Astrocyte of the spinal cord (primary cell): ENCODE measurements around the gene S100A1.

Source experiments
- DNase-seq: peaks from one replicate; pipeline ENCODE4 v3.0.0; 2011; ENCODE audit warnings: low read depth, low spot score
- H3K4me3 ChIP-seq: 2 replicates; pipeline ENCODE4 v1.5.1; 2011; ENCODE audit warnings: low read depth, mild to moderate bottlenecking, low read length, moderate library complexity
- in situ Hi-C: cut with HindIII; loops from 2 replicates; pipeline ENCODE4 v1.10.0; 2017; ENCODE audit warnings: low sequenced_read_pairs
- TF ChIP-seq, protein P1 (sequence below): IDR thresholded peaks from 2 replicates; pipeline ENCODE4 v1.5.1; 2012; ENCODE audit warnings: low read depth, mild to moderate bottlenecking, low read length, inconsistent platforms

The S100A1 gene

DNA sequence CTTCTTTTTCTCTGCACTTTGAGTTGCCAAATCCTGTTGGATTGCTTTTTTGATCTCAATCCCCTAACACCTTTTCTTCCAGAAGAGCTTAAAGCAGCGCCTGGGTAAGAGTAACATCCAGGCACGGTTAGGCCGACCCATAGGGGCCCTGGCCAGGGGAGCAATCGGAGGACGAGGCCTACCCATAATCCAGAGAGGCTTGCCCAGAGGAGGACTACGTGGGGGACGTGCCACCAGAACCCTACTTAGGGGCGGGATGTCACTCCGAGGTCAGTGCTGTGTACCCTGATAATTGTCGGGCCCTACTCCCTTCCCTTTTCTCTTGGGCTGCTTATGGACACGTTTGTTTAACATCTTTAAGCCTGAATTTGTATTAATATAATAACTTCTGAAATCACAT lies 13.9 kb downstream of the S100A1 start:
- H3K4me3 ChIP-seq = no peak overlapping the region
- in situ Hi-C loops = no loop called here
- TF ChIP-seq, protein P1, sequence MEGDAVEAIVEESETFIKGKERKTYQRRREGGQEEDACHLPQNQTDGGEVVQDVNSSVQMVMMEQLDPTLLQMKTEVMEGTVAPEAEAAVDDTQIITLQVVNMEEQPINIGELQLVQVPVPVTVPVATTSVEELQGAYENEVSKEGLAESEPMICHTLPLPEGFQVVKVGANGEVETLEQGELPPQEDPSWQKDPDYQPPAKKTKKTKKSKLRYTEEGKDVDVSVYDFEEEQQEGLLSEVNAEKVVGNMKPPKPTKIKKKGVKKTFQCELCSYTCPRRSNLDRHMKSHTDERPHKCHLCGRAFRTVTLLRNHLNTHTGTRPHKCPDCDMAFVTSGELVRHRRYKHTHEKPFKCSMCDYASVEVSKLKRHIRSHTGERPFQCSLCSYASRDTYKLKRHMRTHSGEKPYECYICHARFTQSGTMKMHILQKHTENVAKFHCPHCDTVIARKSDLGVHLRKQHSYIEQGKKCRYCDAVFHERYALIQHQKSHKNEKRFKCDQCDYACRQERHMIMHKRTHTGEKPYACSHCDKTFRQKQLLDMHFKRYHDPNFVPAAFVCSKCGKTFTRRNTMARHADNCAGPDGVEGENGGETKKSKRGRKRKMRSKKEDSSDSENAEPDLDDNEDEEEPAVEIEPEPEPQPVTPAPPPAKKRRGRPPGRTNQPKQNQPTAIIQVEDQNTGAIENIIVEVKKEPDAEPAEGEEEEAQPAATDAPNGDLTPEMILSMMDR = no peak
- DNase-seq = no peak

DNA sequence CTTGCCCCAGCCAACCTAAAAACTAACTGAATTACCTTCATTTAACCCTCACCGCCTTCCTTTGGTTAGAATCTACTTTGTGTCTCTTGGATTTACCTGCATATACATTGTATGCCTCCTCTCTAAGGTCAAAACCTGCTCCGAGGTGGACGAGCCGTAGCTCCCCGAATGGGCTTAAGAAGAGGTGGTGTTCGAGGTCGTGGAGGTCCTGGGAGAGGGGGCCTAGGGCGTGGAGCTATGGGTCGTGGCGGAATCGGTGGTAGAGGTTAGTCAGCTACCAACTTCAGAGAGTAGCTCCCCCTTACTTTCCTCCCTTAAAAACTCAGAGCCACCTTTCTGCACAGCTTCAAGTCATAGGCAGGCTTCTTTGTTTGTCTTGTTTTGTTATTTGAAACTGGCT lies 14.9 kb downstream of the S100A1 start:
- H3K4me3 ChIP-seq = no peak overlapping the region
- DNase-seq = no peak
- in situ Hi-C loops = no loop called here
- TF ChIP-seq, protein P1 = no peak

DNA sequence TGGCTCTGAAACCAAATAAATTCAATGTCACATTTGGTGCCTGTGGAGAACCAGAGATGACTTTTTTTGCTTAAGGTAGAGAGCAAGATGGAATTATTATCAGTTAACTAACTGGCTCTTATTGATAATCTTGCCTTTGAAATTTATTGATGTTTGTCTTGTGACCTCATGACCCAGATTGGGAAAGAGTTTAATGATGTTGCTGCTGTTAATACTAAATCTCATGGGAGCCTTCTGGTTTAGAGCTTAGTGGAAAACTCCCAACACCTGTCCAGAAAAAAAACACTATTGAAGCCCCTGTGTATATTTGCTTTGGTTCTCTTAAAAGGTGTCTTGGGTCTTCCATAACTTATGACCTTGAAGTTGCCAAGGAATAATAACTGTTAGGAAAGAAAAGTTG lies 15.6 kb downstream of the S100A1 start:
- DNase-seq = no peak
- TF ChIP-seq, protein P1 = no peak
- in situ Hi-C loops = no loop called here
- H3K4me3 ChIP-seq = no peak overlapping the region

DNA sequence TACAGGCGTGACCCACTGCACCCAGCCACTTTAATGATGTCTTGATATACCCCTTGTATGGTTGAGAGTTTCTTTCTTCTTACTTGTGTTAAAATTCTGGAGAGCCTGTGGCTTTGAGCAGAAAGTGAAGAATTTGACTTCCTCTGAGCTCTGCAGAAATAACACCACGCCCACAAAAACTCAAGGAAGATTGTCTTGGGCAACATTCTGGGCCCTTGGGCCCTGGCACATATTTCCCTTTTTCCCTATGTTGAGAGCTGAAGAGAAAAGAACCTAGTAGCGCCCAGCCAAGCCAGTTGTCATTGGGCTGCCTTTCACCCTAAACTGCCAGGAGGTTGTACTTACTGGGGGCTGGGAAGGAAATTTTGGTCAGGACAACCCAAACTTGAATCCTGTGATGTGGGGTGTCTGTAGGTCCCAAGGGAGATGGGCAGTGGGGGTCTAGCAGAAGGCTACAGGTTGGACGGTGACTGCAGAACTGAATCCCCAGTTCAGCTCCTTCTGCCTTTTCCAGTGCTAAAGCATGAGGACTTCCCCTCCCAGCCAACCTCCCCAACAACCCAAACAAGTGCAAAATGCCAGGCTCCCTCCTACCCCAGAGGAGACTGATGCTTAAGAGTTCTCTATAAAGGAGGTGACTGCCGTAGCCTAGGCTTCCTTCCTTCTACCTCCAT lies 18.6 kb downstream of the S100A1 start:
- in situ Hi-C loops = no loop called here
- TF ChIP-seq, protein P1 = no peak
- H3K4me3 ChIP-seq = no peak overlapping the region
- no peak for DNase-seq

DNA sequence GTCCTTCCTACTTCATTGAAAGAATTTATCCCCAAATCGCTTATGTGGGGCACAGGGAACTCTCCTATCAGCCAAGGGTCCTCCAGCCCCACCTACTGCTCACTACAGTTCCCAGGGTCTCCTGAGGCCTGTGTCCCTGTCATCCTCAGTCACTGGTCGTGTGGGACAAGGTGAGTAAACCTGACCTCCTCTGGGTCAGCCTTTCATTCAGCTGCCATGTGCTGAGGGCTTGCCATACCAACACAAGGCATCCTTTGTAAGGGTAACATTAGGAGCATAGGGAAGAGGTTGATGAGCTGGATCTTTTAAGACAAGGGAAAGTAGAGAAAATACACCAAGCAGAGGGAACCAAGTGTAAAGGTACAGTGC lies 19.1 kb downstream of the S100A1 start:
- no peak for DNase-seq
- TF ChIP-seq, protein P1 = no peak
- no peak overlapping the region for H3K4me3 ChIP-seq
- in situ Hi-C loops = no loop called here

DNA sequence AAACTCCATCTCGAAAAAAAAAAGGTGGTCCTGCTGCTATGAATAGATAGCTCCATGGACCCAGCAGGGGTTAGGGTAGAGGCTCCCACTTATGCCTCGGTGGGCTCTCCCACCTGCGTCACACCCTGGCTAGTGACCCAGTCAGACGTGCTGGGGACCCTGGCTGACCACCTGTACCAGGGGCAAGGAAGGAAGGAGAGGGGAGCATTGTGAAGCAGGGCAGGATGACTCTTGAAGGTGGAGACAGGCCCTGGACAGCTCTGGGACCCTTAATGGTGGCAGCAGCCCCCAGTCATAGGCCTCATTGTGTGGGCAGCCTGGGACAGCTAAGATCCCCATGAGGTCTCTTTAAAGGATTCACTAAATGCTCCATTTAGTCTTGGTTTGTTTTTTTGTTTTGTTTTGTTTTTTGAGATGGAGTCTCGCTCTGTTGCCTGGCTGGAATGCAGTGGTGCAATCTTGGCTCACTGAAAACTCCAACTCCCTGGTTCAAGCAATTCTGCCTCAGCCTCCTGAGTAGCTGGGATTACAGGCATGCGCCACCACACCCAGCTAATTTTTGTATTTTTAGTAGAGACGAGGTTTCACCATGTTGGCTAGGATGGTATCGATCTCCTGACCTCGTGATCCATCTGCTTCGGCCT lies 19.9 kb downstream of the S100A1 start:
- TF ChIP-seq, protein P1 = no peak
- no peak overlapping the region for H3K4me3 ChIP-seq
- in situ Hi-C loops = no loop called here
- DNase-seq = no peak
